ENCODE measurements around the gene TRIM2. TPM values are rescaled to one million over a fixed set of nuclear protein-coding genes. Genes with fewer than 3 reads are reported as not detected.

The TRIM2 gene
- polyA plus RNA-seq, 1 of the 3 experiments (the other 2 are of a cell fraction): 16.4 TPM

DNA sequence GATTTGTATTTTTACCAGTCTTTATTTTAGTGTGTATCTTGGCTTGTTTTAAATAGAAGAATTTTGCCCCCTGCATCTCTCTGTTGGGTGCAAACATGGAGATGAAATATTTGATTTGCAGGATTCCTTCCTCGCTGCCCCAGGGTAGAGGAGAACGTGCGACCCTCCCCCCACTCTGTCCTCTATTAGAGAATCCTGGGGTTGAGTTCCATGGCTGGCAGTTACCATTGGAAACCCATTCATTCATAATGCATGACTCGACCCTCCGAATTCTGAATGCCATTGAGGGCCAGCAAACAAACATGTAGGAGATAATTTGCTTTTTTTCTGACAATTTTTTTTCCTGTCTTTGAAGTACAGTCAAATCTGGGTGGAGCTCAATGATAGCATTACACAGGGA is 53.7 kb downstream of the TRIM2 start (continued):
- TF ChIP-seq EZH2phosphoT487 (IDR thresholded peaks at IDR 0.05; ENCODE audit: borderline replicate concordance, low read depth) (no peak), NRF1 (IDR thresholded peaks at IDR 0.05; ENCODE audit: low read depth, low read length) (no peak), TEAD4 (IDR thresholded peaks at IDR 0.05; ENCODE audit: borderline replicate concordance, insufficient read depth) (no peak), RFX5 (IDR thresholded peaks at IDR 0.05; ENCODE audit: low read length) (no peak), JUND (IDR thresholded peaks at IDR 0.05) (no peak), FOXJ3 (CRISPR knock-in tag; IDR thresholded peaks at IDR 0.05) (no peak), EP300 (IDR thresholded peaks at IDR 0.05; ENCODE audit: borderline replicate concordance in 1 of 2, low read depth in 1 of 2, low read length in 1 of 2) (no peak)

DNA sequence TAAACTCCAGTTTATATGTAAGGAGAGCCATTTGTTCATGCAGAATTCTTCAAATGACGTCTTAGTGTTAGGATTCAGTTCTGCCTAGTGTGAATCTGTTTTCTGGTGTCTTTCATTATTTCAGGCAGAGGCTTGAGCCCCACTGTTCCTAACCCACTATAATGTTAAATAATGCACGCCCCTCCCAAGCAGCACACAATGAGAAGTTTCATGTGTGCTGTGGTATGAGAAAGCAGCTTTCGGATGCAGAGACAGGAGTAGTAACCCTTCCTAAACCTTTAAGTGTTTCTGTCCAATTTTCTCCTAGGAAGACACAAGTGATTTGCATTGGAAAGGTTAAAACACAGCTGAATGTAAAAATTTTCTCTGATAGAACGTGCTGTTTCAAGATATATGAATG is 54.5 kb downstream of the TRIM2 start:
- ChIA-PET CTCF (interaction anchor here (0.9 to 2.2 kb wide), 3 partner anchors 36 to 127 kb away, joined by 3 to 6 read pairs (median 3); no protein-coding TSS in a partner anchor), POLR2A (no interaction called here)
- Histone ChIP-seq H2AFZ (ENCODE audit: low read depth) (no peak overlapping the region), H3K27me3 (ENCODE audit: insufficient read depth) (no peaks in the 10 kb centered on the region), H3K9me3 (no peaks in the 10 kb centered on the region), H3K4me1 (ENCODE audit: control insufficient read depth in 1 of 2, insufficient read depth in 2 of 2, low read depth in 1 of 2, low read length in 1 of 2) (peaks cover 21 to 37% of the 10 kb centered on the region in 2 experiments; a peak in 3 of 4 replicates), H4K20me1 (ENCODE audit: insufficient read depth) (no peaks in the 10 kb centered on the region), H3K4me3 (ENCODE audit: low read depth in 2 of 2, low read length in 1 of 2) (peak overlapping the region; percentile 47 to 51; a peak in 3 of 4 replicates), H3K27ac (ENCODE audit: low read depth in 2 of 2, low read length in 1 of 2) (peak overlapping the region; percentile 52 to 96; a peak in 3 of 4 replicates), H3K36me3 (replicated peaks in 1 of 2; ENCODE audit: control insufficient read depth in 1 of 2, insufficient read depth in 2 of 2, low read length in 1 of 2) (no peaks in the 10 kb centered on the region), H3K9ac (peak overlapping the region; percentile 27; the same call in 1 of the 2 replicates), H3K4me2 (peak overlapping the region; percentile 73), H3F3A (replicated peaks; ENCODE audit: insufficient read depth) (peaks cover 11% of the 10 kb centered on the region), H3K9me2 (no peaks in the 10 kb centered on the region), H3K79me2 (ENCODE audit: insufficient read depth) (peaks cover 51% of the 10 kb centered on the region)
- TF ChIP-seq, protein P1, sequence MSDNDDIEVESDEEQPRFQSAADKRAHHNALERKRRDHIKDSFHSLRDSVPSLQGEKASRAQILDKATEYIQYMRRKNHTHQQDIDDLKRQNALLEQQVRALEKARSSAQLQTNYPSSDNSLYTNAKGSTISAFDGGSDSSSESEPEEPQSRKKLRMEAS (IDR thresholded peaks at IDR 0.05; ENCODE audit: low read depth): no peak
- TF ChIP-seq MXI1 (IDR thresholded peaks at IDR 0.05; ENCODE audit: low read depth, low read length): peak; percentile 32; the same call in 1 of the 2 replicates
- no peak for DNase-seq
- 20% methylated on average over 4 of the region's 4 CpGs for WGBS (ENCODE audit: low lambda C conversion rate)

DNA sequence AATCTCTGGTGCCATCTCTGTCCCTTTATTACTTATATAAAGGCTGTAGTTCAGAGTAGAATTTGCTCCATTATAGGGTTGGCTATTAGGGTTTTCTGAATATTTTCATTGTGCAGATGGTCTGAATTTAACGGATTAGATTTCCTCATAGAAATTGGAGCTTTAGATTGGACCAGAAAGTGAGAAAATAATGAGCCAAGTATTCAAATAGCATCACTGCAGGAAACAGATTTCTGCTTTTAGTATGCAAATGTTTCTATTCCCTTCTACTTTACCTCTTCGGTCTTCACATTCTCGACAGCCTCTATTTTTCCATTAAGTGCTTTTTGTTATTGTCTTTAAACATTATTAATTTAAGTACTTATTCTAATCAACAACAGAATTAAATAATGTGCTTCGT is 55.4 kb downstream of the TRIM2 start:
- WGBS (ENCODE audit: low lambda C conversion rate): 23% methylated on average over 4 of the region's 4 CpGs
- H3K4me2 ChIP-seq: peak overlapping the region; percentile 73
- peaks cover 51% of the 10 kb centered on the region for H3K79me2 ChIP-seq (ENCODE audit: insufficient read depth)
- POLR2A ChIA-PET: no interaction called here
- H3K4me1 ChIP-seq (ENCODE audit: control insufficient read depth in 1 of 2, insufficient read depth in 2 of 2, low read depth in 1 of 2, low read length in 1 of 2): peaks cover 21 to 37% of the 10 kb centered on the region in 2 experiments; a peak in 3 of 4 replicates
- H3K36me3 ChIP-seq (replicated peaks in 1 of 2; ENCODE audit: control insufficient read depth in 1 of 2, insufficient read depth in 2 of 2, low read length in 1 of 2): no peaks in the 10 kb centered on the region
- peak overlapping the region; percentile 0 to 12; a peak in 2 of 4 replicates for H3K4me3 ChIP-seq (ENCODE audit: low read depth in 2 of 2, low read length in 1 of 2)
- no peaks in the 10 kb centered on the region for H4K20me1 ChIP-seq (ENCODE audit: insufficient read depth)
- no peaks in the 10 kb centered on the region for H3K9me2 ChIP-seq
- H2AFZ ChIP-seq (ENCODE audit: low read depth): no peak overlapping the region
- no peaks in the 10 kb centered on the region for H3K9me3 ChIP-seq
- H3K27ac ChIP-seq (ENCODE audit: low read depth in 2 of 2, low read length in 1 of 2): peak overlapping the region; percentile 41 to 96; a peak in 3 of 4 replicates
- TF ChIP-seq RXRA (IDR thresholded peaks at IDR 0.05; ENCODE audit: borderline replicate concordance, low read depth): no peak
- TF ChIP-seq SIN3A (IDR thresholded peaks at IDR 0.05; ENCODE audit: borderline replicate concordance, low read depth, low read length): no peak
- no peak for TF ChIP-seq YY1 (IDR thresholded peaks at IDR 0.05; ENCODE audit: low read depth)
- TF ChIP-seq TAF1 (IDR thresholded peaks at IDR 0.05; ENCODE audit: borderline replicate concordance, low read depth, low read length): no peak
- no peak for TF ChIP-seq EP300 (IDR thresholded peaks at IDR 0.05; ENCODE audit: borderline replicate concordance in 1 of 2, low read depth in 1 of 2, low read length in 1 of 2)
- TF ChIP-seq JUND (IDR thresholded peaks at IDR 0.05): no peak
- TF ChIP-seq, protein P2, sequence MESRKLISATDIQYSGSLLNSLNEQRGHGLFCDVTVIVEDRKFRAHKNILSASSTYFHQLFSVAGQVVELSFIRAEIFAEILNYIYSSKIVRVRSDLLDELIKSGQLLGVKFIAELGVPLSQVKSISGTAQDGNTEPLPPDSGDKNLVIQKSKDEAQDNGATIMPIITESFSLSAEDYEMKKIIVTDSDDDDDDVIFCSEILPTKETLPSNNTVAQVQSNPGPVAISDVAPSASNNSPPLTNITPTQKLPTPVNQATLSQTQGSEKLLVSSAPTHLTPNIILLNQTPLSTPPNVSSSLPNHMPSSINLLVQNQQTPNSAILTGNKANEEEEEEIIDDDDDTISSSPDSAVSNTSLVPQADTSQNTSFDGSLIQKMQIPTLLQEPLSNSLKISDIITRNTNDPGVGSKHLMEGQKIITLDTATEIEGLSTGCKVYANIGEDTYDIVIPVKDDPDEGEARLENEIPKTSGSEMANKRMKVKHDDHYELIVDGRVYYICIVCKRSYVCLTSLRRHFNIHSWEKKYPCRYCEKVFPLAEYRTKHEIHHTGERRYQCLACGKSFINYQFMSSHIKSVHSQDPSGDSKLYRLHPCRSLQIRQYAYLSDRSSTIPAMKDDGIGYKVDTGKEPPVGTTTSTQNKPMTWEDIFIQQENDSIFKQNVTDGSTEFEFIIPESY (IDR thresholded peaks at IDR 0.05; ENCODE audit: borderline replicate concordance, low read depth): no peak
- TF ChIP-seq, protein P3, sequence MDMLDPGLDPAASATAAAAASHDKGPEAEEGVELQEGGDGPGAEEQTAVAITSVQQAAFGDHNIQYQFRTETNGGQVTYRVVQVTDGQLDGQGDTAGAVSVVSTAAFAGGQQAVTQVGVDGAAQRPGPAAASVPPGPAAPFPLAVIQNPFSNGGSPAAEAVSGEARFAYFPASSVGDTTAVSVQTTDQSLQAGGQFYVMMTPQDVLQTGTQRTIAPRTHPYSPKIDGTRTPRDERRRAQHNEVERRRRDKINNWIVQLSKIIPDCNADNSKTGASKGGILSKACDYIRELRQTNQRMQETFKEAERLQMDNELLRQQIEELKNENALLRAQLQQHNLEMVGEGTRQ (IDR thresholded peaks at IDR 0.05; ENCODE audit: borderline replicate concordance, low read depth, low read length): no peak
- no peak for TF ChIP-seq EZH2phosphoT487 (IDR thresholded peaks at IDR 0.05; ENCODE audit: borderline replicate concordance, low read depth)
- TF ChIP-seq, protein P4, sequence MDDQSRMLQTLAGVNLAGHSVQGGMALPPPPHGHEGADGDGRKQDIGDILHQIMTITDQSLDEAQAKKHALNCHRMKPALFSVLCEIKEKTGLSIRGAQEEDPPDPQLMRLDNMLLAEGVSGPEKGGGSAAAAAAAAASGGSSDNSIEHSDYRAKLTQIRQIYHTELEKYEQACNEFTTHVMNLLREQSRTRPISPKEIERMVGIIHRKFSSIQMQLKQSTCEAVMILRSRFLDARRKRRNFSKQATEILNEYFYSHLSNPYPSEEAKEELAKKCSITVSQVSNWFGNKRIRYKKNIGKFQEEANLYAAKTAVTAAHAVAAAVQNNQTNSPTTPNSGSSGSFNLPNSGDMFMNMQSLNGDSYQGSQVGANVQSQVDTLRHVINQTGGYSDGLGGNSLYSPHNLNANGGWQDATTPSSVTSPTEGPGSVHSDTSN (IDR thresholded peaks at IDR 0.05): no peak
- TF ChIP-seq FOSL2 (IDR thresholded peaks at IDR 0.05; ENCODE audit: borderline replicate concordance, low read depth): no peak
- no peak for TF ChIP-seq MEF2A (IDR thresholded peaks at IDR 0.05; ENCODE audit: borderline replicate concordance, low read depth)
- CTCF ChIA-PET: interaction anchor here (0.9 to 2.2 kb wide), 3 partner anchors 37 to 117 kb away, joined by 3 to 6 read pairs (median 4); no protein-coding TSS in a partner anchor
- H3K9ac ChIP-seq: peak overlapping the region; percentile 27; the same call in 1 of the 2 replicates
- H3F3A ChIP-seq (replicated peaks; ENCODE audit: insufficient read depth): peaks cover 11% of the 10 kb centered on the region
- H3K27me3 ChIP-seq (ENCODE audit: insufficient read depth): no peaks in the 10 kb centered on the region
- DNase-seq: no peak
